ENCODE measurements around the gene TTC27.
"Not testable (repeated sequence)": the region's sequence is repeated elsewhere in the genome, so short reads cannot be mapped to it uniquely, and the experiment has no call there.

The TTC27 gene

DNA sequence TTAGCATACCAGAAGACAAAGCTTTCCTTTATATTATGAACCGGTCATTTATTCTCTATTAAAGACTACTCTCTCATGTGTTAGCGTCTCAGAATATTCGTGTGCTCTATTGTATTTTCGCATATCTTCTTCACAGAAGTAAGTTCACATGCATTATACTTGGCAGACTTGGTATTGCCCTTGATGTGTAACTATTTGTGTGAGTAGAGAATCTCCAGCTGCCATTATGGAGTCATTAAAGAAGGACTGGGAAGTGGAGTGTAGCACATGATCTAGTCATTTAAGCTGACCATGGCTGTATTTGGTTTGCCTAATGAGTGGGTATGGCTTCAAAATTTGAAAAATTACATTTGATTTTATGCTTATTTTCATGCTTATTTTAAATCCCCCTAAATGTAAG is 92.9 kb downstream of the TTC27 start:
- DNase-seq, result no peak

DNA sequence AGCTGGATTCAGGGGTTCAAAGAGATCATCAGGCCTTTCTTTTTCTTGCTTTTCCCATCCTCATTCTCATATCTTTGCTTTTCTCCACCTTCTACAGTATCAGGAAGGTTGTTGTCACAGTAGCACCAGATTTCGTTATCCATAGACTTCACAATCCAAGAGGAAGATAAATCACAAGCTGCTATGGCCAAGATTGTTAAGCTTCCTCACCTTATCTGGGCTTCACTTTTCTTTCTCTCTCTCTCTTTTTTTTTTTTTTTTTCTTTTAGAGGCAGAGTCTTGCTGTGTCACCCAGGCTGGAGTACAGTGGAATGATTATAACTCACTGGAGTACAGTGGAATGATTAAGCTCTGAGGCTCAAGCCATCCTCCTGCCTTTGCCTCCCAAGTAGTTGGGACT is 93.5 kb downstream of the TTC27 start:
- no peak for DNase-seq

DNA sequence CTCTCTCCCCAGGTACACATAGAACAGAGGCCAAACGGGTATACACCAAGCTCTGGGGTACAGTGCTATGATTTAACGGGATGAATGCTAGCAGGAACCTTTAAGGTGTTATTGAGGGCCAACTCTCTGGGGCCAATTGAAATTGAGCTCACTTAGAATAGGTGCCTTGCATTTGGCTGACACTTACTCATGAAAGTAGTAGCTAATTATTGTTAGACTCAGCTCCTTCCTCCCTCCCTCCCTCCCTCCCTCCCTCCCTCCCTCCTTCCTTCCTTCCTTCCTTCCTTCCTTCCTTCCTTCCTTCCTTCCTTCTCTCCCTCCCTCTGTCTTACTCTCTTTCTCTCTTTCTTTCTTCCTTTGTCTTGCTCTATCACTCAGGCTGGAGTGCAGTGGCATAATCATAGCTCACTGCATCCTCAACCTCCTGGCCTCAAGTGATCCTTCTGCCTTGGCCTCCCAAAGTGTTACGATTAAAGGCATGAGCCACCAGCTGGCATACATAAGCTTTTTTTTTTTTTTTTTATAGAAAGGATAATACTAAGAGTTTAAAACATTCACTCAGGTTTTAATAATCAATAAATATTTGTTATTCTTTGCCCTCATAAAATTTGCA is 95.7 kb downstream of the TTC27 start:
- no peak for DNase-seq

DNA sequence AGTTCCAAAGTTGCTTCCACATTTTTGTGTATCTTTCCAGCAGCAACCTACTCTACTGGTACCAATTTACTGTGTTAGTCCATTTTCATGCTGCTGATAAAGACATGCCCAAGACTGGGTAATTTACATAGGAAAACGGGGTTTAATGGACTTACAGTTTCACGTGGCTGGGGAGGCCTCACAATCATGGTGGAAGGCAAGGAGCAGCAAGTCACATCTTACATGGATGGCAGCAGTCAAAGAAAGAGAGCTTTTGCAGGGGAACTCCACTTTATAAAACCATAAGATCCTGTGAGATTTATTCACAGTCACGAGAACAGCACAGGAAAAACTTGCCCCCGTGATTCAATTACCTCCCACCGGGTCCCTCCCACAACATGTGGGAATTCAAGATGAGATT is 98.8 kb downstream of the TTC27 start:
- DNase-seq, result not testable (repeated sequence)

DNA sequence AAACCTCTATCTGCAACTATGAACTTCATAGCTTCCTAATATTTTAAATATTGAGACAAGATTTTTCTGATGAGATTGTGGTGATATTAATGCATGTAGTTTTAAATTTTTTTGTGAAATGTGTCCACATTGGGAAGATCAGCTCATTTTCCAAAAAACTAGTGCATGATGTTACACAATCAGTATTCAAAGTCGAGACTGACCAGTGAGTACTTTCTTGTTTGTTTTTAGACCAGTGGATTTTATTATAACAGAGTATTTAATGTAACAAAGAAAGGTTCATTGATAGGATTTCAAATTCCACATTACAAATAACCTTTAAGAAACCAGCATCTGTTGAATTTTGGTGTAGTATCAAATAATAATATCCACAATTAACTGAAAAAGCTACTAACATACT is 99.3 kb downstream of the TTC27 start:
- DNase-seq, result no peak

DNA sequence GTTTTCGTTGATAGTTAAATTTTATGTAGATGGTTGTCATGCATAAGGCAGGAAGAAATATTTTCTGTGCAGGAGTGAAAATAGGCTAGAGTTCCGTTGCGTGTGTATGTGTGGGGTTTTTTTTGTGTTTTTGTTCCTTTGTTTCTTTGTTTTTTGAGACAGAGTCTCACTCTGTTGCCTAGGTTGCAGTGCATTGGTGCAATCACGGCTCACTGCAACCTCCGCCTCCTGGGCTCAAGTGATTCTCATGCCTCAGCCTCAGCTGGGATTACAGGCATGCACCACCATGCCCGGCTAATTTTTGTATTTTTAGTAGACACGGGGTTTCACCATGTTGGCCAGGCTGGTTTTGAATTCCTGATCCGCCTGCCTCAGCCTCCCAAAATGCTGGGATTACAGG is 103.1 kb downstream of the TTC27 start:
- not testable (repeated sequence) for DNase-seq

DNA sequence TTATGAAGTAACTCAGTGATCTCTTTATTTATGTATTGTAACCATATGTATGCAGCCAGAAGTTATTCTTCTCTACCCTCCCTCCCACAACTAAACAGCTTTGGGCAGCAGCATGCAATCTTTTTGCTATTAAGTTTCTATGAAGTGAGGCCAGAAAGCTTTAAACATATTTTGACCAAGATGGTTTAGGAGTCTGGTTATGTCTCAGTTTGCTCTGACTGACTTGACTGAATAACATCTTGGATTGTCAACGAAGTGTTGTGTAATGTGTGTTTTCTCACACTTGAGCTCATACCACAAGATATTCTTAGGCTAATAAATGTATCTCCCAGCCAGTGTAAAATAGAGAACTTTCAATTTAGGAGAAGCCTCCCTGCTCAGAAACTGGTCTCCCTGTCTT is 104.3 kb downstream of the TTC27 start:
- no peak for DNase-seq

DNA sequence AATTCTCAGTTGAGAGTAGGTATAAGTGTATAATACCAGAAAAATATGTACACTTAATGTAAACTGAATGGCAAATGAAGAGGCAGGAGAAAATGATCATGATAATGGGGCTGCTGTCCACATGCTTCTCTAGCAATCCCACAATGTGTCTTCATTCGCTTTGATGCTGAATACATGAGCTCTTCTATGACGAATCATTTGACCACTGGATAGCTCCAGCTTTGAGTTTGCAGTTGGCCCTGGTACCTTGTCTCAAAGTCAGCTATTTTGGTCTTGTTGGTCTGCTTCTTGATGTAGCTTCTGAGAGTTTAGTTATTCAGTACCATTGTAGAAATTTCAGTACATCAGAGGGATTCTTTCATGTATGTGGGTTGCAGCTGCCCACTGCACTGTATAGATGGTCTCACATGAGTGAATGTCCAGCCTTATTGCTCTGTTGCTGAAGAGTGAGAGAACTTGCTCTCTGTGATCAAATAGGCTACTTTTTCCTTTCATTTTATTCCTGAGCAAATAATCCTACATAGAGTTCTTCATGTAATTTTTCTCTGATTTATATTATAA is 105.1 kb downstream of the TTC27 start:
- DNase-seq, result no peak

DNA sequence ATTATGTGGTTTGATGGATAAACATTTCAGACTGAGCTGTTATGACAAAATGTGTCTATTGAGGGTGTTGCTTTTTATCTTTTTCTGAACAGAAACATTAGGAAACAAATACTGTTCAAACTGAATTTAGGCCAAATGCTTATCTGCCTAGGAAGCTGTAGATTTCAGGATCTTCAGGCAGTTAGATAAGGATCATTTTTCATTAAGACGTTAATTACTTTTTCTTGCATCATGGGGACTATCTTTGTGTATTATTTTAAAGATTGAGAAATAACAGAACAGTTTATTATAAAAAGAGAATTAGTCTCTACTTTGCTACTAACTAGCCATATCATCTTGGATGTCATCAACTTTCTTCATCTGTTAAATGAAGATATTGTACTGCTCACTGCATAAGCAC is 107.5 kb downstream of the TTC27 start:
- no peak for DNase-seq

DNA sequence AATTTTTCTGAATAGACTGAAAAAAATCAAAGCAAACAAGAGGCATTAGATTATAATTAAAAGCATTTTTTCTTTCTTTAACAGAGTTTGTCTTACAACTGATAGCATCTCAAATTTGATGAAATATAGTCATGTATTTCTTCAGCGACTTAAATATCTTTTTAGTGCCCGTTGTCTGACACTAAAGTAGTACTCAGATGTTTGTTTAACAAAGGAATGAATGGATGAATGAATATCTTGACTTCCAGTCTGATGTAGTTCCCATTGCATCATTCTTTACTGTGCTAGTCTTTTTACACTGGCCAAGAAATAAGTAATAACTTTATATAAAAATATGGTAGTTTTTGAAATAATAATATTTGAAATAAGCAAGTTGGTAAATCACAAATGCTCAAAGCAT is 111.1 kb downstream of the TTC27 start:
- no peak for DNase-seq

DNA sequence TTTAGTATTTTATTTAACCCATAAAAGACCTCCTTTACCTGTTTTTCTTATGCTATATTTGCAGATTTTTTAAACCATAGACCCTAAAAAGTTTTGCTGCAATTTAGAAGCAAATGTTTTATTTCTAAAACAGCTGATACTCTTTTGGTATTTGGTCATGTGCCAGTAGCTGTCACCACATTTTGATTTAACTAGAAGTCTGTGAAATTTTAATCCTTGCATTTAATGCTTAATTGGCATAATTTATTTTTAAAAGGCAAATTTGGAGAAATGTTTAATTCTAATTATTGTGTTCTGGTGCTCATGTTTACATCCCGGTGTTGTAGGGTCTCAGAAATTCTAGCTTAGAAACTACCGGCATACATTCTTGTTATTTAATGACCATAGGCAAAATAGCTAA is 111.8 kb downstream of the TTC27 start:
- DNase-seq, result no peak

DNA sequence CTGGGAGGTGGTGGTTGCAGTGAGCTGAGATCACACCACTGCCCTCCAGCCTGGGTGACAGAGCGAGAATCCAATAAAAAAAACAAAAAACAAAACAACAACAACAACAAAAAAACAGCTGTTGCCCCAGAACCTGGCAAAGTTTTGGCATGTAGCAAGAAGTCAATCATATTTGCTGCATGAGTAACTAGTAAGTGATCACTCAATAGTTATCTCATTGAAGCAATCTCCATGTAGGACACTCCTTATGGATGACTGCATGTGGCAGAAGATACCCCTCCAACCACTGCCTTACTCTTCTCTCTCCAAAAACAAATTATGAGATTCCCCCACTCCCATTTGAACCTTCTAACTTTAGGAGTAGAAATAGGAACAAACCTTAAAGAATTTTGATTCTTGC is 113.7 kb downstream of the TTC27 start:
- no peak for DNase-seq

DNA sequence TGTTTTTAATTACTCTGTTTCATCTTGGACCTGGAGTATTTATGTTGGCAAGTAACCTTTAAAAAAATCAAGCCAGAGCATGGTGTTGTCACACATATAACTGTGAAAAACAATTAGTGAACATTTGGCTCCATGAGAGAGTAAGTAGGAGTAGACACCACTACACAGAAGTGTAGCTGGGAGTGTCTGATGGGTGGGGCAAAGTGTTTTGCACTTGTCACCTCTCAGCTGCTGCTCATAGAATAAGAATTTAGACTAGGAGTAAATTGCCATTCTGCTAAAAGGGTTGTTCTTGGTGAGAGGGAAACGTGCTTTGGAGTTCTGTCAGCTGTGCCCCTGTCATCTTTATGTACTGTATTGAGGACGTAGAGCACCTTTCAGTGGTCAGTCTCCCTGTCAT is 114.5 kb downstream of the TTC27 start:
- DNase-seq, result no peak

DNA sequence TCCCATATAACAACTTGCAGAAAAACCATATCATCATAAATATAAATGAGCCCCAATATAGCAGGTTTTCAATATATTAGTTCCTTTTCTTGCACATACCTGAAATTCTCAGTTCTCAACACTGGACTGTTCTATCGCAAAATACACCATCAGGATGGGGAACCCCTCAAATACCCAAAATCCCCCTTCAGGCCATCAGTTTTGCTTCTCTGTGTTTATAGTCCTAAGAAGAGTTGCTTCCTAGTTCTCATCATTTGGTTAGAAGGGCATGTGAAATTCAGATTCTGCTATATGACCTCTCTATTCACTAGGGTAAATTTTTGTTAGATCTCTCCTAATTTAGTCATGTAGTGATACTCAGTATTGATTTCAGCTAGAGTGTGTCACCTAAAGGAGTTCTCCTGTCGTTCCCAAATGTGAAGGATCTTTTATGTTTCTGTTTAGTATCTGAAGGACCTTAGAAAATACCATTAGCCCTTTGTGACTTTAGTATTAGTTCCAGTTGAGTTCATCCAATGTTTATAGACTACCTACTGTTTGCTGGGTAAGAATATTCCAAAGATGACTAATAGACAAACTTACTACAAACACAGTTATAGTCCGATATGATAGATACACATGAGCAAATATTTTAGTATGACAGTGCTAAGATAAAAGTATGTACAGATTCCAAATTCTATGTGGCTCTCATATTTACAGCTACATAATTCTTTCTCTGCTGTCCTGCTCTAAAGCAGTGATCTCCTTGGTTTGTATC is 115.8 kb downstream of the TTC27 start:
- DNase-seq, result no peak

DNA sequence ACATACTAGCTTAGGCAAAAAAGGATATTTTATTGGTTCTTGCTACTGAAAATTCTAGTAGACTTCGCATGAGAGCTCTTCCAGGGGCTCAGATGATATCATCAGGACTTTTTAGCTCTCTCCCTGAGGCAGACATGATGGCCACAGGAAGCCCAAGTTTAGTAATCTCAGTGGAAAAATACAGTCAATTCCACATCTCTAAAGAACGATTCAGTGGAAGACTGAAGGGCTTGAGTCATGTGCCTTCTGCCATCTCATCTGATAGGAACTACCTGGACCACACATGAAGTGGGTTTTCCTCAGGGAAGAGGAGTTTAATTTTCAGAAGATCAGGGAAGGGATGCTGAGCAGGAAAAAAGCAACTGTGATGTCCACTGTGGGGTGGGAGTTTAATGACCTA is 117.3 kb downstream of the TTC27 start:
- no peak for DNase-seq

DNA sequence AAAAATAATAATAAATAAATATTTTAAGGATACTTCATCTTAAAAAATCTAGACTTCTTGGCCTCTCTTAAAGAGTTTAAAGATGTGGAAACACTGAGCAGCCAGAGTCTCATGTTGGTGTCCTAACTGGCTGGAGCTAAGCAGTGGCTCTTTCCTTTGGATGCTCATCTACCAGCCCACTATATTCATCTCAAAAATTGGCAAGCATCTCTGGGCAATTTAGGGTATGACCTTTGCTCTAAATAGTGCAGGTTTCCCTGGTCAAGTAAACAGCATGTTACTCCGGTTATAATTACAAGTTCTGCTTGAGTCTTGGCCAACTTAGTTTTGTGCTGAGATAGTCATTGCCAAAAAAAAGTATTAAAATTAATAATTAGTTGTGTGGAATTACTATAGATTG is 117.8 kb downstream of the TTC27 start:
- DNase-seq, result no peak

DNA sequence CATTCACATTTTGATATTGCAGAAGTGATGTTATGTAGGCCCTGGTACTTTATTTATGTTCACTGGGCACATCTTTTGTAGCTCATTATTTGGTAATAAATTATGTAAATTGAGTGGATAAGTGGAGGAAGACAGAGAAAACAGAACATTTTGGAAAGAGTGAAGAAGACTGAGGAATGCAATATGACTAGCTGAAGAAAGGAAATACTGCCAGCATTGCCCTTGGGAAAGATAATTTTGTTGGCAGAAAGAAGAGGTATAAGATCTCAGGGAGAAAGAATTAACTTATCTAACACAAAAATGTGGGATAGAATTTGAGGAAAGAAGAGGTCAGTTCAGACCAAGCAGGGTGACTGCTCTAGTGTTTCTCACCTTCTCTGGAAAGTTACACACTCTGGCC is 118.8 kb downstream of the TTC27 start:
- DNase-seq, result no peak

DNA sequence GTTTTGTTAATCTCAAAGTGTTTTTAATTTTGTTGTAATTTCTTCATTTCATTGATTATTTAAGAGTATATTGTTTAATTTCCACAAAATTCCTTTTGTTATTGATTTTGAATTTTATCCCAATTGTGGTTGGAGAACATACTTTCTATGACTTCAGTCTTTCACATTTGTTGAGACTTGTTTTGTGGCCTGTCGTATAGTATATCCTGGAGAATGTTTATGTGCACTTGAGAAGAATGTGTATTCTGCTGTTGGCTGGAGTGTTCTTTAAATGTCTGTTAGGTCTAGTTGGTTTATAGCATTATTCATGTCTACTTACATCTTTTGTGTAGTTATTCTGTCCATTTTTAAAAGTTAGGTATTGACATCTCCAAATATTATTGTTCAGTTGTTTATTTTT is 120.3 kb downstream of the TTC27 start:
- DNase-seq, result no peak

DNA sequence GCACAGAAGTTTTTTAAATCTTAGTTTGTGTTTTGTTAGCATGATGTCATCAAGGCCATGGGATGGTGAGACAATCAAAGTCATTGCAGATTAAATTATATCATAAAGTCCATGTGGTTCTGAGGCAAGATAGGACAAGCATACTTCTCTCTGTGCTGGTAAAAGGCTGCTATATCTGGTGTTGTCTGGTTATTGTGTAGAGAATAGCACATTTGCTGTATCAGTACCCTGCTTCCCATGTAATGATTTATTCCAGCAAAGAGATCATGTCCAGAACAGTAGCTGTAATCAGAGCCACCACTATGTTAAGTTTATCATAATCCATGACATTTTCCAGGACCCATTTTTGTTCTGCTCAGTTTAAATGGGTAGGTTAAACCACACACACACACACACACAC is 123.0 kb downstream of the TTC27 start:
- DNase-seq, result no peak

DNA sequence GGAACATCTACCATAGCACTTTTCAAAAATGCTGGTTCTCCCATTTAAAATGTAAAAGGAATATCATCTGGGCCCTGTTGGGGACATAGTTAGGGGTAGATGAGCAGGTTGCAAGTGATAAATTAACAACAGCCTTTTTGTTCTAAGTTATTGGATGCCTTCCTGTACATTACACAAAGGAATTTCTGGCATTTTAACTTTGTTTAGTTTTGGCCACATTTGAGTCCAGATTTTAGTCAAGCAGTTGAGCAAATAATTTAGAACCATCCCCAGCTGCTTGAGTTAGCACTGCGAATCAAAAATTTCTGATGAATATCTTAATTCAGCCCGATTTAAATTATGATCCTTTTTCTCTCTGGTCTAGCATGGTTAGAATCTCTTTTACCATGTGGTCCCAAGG is 124.4 kb downstream of the TTC27 start:
- DNase-seq, result no peak

DNA sequence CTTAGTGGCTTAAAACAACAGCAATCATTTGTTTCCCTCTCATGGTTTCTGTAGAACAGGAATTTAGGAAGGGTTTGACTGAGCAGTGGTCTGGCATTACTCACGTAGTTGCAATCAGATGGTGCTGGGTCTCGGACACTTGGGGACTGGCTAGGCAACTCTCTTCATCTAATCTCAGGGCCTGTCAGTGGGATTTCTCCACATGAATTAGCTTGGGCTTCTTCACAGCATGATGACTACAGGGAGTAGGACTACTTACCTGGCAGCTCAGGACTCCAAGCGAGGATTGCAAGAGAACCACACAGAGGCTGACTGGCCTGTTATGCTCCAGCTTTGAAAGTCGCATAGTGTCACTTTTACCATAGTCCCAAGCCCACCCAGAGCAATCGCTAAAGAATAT is 125.1 kb downstream of the TTC27 start:
- DNase-seq, result no peak

DNA sequence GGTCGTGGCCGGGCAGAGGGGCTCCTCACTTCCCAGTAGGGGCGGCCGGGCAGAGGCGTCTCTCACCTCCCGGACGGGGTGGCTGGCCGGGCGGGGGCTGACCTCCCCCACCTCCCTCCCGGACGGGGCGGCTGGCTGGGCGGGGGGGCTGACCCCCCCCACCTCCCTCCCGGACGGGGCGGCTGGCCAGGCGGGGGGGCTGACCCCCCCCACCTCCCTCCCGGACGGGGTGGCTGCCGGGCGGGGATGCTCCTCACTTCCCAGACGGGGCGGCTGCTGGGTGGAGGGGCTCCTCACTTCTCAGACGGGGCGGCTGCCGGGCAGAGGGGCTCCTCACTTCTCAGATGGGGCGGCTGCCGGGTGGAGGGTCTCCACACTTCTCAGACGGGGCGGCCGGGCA is 126.8 kb downstream of the TTC27 start:
- DNase-seq, result not testable (repeated sequence)

DNA sequence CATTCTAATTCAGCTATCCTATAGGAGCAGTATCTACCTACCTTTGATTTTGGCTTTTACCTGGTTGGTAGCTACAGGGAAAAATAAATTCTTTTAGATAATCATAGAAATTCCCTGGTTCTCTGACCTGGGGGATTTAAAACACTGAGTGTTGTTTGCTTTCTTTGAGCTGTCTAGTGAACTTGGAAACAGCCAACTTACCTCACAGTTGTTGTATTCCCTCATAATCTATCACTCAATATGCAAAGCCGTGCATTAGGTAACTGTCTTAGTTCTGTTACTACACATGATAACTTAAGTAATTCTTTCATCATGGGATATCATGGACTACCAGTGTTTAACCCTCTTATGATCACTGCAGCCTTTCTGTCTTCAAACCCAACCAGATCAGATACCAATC is 127.8 kb downstream of the TTC27 start:
- no peak for DNase-seq

DNA sequence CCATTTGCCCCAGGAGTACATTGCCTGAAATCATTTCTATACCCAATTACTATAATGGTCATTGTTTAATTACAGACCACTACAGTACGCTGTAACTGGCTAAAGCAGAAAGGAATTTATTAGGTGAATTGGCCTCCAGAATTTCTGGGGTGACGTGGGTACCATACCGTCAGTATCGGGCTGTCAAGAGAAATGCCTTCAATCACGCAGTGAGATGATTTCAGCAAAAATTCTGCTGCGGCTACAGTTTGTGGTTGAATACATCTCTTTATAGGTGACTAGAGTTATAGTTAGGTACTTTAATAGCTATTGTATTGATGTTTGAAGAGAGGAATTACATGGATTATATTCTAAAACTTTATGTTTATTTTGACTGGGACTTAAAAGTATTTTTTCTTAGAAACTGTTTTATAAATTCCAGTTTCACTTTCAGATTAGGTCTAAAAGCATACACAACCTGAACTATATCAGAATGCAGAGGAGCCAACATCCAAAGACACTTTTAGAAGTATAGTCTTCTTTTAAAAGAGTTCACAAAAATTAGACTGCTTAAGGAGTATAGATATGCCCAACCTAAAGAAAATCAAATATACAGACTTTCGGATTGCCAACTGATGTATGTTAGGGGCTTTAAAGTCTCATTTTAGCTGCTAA is 128.4 kb downstream of the TTC27 start:
- no peak for DNase-seq

All from NCI-H1105 treated with DMSO at 0.1 percent for 48 hours (cell line).